ENCODE results near the gene NHERF2. TPM values are rescaled to one million over a fixed set of nuclear protein-coding genes. Genes with fewer than 3 reads are reported as not detected.

NHERF2 gene
- total RNA-seq, 4 donors from 2014 or later = 45.3 to 130 (median 88.3) TPM

DNA sequence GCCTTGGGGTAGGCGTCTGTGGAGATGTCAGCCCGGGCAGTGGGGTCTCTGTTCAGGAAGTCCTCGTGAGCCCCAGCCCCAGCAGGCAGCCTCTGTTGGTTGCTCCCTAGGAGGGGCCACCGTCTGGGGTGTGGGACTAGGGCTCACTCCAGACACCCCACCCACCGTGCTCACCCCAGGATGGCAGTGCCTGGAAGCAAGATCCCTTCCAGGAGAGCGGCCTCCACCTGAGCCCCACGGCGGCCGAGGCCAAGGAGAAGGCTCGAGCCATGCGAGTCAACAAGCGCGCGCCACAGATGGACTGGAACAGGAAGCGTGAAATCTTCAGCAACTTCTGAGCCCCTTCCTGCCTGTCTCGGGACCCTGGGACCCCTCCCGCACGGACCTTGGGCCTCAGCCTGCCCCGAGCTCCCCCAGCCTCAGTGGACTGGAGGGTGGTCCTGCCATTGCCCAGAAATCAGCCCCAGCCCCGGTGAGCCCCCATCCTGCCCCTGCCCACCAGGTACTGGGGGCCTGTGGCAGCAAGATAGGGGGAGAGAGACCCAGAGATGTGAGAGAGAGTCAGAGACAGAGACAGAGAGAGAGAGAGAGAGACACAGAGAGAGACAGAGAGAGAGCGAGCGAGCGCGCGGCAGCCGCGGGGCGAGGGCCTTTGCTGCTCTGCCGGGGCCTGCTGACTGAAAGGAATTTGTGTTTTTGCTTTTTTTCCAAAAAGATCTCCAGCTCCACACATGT, 11.1 kb downstream of the NHERF2 start:
- intact Hi-C loops (cut with DNase I) = no loop called here
- Histone ChIP-seq H3K27me3 (no peaks in the 10 kb centered on the region), H3K36me3 (peaks cover 0 to 59% (median 17%) of the 10 kb centered on the region in 4 donors), H3K4me1 (peaks cover 82 to 92% (median 89%) of the 10 kb centered on the region in 4 donors), H3K27ac (replicated peaks in 1 of 4) (peak overlapping the region; percentile 83 to 92 (median 86)), H3K9me3 (no peaks in the 10 kb centered on the region), H3K4me3 (peak overlapping the region in 1 of 4 donors; percentile 12)
- no peak for DNase-seq (ENCODE audit: extremely low spot score)
- TF ChIP-seq POLR2AphosphoS5 (IDR thresholded peaks at IDR 0.05) (no peak), EP300 (IDR thresholded peaks at IDR 0.05) (no peak)
- WGBS = 73% methylated on average over 28 of the region's 29 CpGs

DNA sequence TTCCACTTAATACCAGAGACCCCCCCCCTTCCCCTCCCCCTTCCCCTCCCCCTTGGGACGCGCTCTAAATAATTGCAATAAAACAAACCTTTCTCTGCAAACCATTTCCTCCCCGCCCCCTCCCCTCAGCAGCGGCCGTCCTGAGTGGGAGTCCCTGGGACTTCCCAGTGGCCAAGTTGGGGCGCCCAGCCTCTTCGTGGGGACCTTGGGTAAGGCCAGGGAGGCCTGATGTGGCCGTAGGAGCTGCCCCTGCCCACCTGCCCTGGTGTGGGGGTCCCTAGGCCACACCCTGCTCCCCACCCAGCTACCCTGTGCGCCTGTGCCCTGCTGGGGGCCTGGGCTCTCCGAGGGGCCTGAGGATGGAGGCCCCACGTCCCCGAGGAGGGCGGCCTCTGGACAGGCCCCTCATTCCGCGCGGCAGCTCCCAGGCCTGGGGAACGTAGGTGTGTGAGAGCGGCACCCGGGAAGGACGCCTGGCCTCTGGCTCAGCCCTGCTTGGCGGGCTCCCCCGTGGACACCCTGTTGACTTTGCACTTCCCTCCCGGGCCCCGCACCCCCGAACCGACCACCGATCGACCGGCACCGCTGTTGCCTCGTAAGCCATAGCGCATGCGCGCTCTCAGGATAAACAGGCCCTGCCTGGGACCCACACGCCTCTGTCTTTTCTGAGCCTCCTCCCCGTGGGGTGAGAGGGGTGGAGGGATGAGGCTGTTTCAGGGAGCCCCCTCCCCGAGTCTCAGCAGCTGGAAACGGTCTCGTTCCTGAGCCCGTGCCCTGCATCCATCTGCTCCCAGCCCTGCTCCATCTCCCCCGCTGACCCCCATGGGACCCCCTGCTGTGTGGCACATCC, 11.9 kb downstream of the NHERF2 start:
- H3K9me3 ChIP-seq = no peaks in the 10 kb centered on the region
- no peak for DNase-seq (ENCODE audit: extremely low spot score)
- intact Hi-C loops (cut with DNase I) = no loop called here
- 62% methylated on average over 33 of the region's 41 CpGs for WGBS
- peak overlapping the region; percentile 83 to 92 (median 86) for H3K27ac ChIP-seq (replicated peaks in 1 of 4)
- TF ChIP-seq POLR2AphosphoS5 (IDR thresholded peaks at IDR 0.05) (no peak), EP300 (IDR thresholded peaks at IDR 0.05) (no peak), POLR2A (IDR thresholded peaks at IDR 0.05; ENCODE audit: low read depth) (no peak)
- TF ChIP-seq, protein P1, sequence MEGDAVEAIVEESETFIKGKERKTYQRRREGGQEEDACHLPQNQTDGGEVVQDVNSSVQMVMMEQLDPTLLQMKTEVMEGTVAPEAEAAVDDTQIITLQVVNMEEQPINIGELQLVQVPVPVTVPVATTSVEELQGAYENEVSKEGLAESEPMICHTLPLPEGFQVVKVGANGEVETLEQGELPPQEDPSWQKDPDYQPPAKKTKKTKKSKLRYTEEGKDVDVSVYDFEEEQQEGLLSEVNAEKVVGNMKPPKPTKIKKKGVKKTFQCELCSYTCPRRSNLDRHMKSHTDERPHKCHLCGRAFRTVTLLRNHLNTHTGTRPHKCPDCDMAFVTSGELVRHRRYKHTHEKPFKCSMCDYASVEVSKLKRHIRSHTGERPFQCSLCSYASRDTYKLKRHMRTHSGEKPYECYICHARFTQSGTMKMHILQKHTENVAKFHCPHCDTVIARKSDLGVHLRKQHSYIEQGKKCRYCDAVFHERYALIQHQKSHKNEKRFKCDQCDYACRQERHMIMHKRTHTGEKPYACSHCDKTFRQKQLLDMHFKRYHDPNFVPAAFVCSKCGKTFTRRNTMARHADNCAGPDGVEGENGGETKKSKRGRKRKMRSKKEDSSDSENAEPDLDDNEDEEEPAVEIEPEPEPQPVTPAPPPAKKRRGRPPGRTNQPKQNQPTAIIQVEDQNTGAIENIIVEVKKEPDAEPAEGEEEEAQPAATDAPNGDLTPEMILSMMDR (IDR thresholded peaks at IDR 0.05) = no peak
- H3K4me3 ChIP-seq = peak overlapping the region; percentile 8 to 34 (median 16)
- H3K36me3 ChIP-seq = peaks cover 0 to 55% (median 20%) of the 10 kb centered on the region in 4 donors
- H3K4me1 ChIP-seq = peaks cover 87 to 92% (median 89%) of the 10 kb centered on the region in 4 donors
- no peaks in the 10 kb centered on the region for H3K27me3 ChIP-seq

DNA sequence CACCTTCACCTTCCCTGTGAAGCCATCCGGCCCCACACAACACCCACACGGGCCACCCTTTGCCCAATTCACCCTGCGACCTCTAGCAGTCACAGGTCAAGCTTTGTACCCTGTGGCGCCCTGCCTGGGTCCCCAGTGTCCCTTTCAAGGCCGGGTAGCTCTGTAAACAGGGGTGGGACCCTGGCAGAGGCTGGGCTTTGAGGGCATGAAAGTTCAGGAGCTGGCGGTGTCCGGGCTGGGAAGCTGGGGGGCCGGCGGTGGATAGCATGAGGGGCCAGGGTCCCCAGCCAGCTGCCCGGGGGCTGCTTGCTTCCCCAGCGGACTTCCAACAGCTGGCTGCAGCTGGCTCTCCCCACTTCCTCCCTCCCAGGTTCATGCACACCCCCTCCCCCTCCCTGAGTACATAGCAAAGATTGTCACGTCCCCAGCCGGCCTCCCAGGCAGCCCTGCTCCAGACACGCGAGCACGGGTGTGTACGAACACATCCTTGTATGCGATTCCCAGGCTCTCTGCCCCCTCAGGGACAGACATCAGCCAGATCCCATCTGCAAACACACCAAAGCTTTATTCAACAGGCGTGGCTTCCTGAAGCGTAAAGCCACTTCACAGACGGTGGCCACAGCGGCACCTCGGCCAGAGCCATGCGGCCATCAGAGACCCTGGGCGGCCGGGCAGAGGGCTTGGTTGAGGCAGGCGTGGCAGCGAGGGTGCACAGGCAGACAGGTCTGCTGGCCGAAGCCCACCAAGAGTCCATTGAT, 12.8 kb downstream of the NHERF2 start:
- Histone ChIP-seq H3K9me3 (no peaks in the 10 kb centered on the region), H3K4me3 (peak overlapping the region in 2 of 4 donors; percentile 19 to 20), H3K27ac (replicated peaks in 1 of 4) (peak overlapping the region; percentile 83 to 92 (median 86)), H3K4me1 (peaks cover 89 to 94% (median 92%) of the 10 kb centered on the region in 4 donors), H3K27me3 (no peaks in the 10 kb centered on the region), H3K36me3 (peaks cover 0 to 50% (median 22%) of the 10 kb centered on the region in 4 donors)
- intact Hi-C loops (cut with DNase I) = no loop called here
- TF ChIP-seq, protein P1 (IDR thresholded peaks at IDR 0.05) = no peak
- TF ChIP-seq POLR2AphosphoS5 (IDR thresholded peaks at IDR 0.05) = peak; percentile 51 to 60
- 43% methylated on average over 19 of the region's 29 CpGs for WGBS
- DNase-seq (ENCODE audit: extremely low spot score) = peak; percentile 94

DNA sequence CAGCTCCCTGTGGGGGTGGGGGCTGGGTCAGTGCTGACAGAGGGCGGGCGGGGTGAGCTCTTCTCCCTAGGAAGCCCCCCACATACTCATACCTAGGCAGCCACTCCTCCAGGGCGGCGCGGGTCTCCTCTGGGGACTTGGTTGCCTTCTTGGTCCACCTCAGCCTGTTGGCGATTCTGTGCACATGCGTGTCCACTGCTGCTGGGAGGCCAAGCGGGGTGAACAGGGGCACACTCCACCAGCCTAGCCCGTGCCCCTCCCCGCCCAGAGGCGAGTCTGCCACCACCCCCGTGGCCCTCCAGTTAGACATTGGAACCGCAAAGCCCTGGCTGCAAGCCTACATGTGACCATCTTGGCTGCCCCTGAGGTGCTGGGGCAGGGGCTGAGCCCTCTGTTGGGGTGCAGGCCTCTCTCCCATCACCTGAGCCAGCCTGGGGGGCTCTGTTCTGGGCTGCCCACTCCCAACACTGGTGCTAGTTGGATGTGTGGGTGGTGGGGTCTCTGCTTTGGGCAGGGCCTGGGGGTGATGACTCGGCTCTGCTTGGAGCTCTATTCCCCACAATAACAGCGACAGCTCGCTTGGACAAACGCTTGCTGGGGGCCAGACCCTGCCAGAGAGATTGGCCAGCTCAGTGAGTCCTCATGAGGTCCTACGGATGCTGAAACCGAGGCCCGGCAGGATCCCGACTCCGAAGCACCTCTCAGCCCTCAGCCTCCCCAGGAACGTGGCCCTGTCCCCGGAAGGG, 13.5 kb downstream of the NHERF2 start:
- Histone ChIP-seq H3K4me1 (peaks cover 84 to 93% (median 92%) of the 10 kb centered on the region in 4 donors), H3K36me3 (peaks cover 0 to 43% (median 24%) of the 10 kb centered on the region in 4 donors), H3K4me3 (no peak overlapping the region), H3K27ac (replicated peaks in 1 of 4) (peak overlapping the region; percentile 83 to 92 (median 86)), H3K9me3 (no peaks in the 10 kb centered on the region), H3K27me3 (no peaks in the 10 kb centered on the region)
- WGBS = 80% methylated on average over 5 of the region's 24 CpGs
- TF ChIP-seq, protein P1 (IDR thresholded peaks at IDR 0.05) = no peak
- TF ChIP-seq POLR2A (IDR thresholded peaks at IDR 0.05; ENCODE audit: low read depth) = no peak
- TF ChIP-seq EP300 (IDR thresholded peaks at IDR 0.05) = no peak
- TF ChIP-seq POLR2AphosphoS5 (IDR thresholded peaks at IDR 0.05) = no peak
- intact Hi-C loops (cut with DNase I) = no loop called here
- DNase-seq (ENCODE audit: extremely low spot score) = no peak

Data from esophagus muscularis mucosa (tissue), 4 donors.